NCI-H2107 treated with DMSO at 0.1 percent for 48 hours (cell line): Measurements from ENCODE around the gene NACAD.

Source experiments
- DNase-seq: peaks from one replicate; lab custom pipeline; 2025; ENCODE audit not compliant: unreplicated experiment; lab: John Stamatoyannopoulos, UW

The NACAD gene

DNA sequence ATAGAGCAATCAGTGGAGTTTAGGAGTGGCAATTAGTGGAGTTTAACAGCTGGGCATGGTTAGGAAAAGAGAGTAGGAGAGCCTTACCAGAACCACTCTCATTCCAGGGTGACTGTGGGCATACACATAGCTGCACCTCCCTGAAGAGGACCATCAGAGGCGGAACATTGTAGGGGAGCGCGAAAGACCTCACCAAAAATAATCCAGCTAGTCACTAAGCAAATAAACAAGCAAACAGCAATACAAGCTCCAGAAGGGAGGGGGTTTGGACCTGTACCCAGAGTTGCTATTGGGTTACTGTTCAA, 4.1 kb upstream of the NACAD start:
- no peak for DNase-seq

- DNase-seq, result no peak
Measured at GRCh38 chr7:45092100-45092930, 3.5 kb upstream of the NACAD start.

DNA sequence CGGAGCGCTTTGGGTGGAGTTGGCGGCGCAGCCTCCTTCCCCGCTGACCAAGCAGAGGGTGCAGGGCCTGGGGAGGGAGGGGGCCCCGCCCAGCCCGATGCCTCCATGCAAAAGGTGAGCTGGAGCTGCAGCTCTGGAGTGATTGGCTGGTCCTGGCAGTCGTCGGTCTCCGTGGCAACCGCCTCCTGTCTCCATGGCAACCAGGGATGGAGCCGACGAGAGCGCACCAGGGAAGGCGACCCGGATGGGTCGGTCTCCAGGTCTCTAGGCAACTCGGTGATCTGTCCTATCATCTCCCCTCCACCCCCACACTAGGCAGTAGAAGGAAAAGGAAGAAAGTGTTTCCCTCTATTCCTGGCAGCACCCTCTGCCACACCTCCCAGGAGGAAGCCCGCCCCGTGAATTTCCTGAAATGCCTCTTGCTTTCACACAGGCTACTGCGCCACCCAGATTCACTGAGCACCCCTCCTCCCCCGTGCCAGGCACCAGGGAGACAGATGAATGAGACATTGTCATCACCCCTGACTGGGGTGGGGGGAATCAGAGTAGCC, 647 bp upstream of the NACAD start:
- DNase-seq, result peak; percentile 17

- DNase-seq, result no peak
Measured at GRCh38 chr7:45088146-45088701, 545 bp downstream of the NACAD start.

- DNase-seq, result no peak
Measured at GRCh38 chr7:45087301-45088145, 1.2 kb downstream of the NACAD start.

- no peak for DNase-seq
Measured at GRCh38 chr7:45086331-45087065, 2.3 kb downstream of the NACAD start.

DNA sequence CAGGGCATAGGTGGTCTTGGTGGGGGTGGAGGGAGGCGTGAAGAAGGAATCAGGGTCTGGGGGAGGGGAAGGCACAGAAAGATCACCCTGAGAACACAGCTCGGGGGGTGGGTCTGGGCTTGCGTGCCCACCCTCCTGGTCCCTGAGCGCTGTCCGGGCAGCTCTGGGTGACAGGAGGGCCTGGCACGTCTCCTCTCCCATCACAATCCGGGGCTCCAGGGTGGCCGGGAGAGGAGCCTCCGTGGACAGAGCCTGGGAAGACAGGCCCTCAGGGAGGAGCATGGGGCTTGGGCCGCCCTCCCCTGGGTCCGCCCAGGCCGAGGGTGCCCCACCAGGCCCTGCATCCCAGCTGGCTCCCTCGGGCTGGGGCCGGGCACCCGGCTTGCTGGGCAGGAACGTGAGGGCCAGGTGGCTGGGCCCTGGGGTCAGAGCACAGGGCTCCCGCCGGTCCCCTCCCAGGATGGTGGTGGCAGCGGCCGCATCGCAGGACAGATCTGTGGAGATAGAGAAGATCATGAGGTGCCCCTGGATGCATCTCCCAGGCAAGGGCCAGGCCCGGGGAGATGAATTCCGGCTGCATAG, 3.1 kb downstream of the NACAD start:
- no peak for DNase-seq

GRCh38 chr7:45084901-45085618, 3.7 kb downstream of the NACAD start:
- DNase-seq, result no peak

GRCh38 chr7:45084336-45084735, 4.4 kb downstream of the NACAD start:
- no peak for DNase-seq

GRCh38 chr7:45082831-45083331, 5.9 kb downstream of the NACAD start:
- no peak for DNase-seq

DNA sequence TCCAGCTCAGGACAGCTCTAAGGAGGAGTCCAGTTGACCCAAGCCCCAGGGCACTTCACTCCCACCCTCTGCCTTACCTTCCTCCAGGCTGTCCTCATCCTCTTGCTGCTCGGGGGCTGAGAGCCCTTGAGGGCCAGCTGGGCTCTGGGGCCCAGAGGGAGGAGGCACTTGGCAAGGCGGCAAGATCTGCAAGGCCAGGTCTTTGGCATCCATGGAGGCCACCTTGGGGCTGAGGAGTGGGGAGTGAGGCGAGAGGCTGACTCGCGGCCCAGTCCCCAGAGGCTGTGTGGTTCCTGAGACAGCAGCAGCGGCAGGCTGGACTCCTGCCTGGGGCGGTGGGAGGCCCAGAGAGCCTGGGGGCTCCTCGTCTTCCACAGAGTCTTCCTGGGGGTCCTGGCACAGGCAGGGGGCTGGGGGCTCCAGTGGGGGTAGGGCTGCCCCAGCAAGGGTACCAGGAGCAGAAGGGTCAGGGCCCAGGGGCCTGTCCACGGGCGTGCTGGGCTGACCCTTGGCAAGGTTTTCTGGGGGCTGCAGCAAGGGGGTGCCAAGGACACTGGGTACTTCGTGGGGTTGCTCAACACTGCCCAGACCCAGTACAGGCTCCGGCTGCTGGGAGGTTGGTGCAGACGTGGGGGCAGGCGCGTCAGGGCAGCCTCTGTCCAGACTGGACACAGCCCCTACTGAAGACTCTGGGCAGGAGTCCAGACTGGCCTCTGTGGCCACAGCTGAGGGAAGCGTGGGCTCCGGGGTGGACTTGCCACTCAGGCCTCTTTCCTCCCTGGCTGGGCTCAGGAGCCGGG, 6.5 kb downstream of the NACAD start:
- DNase-seq, result no peak

DNA sequence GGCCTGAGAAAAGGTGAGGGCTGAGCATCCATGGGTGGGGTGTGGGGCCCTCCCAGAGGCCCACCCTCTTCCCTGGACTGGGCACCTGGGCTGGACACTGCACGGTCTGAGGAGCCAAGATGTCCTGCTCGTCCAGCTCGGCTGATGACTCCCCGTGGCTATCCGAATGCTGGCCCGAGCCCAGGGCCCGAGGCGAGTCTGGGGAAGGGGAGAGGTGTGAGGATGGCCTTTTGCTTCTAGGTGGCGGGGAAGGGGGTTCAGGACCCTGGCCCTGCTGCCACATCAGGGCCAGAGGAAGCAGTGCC, 7.1 kb downstream of the NACAD start:
- no peak for DNase-seq

GRCh38 chr7:45080958-45081669, 7.7 kb downstream of the NACAD start:
- no peak for DNase-seq

- DNase-seq, result no peak
Measured at GRCh38 chr7:45080265-45080957, 8.4 kb downstream of the NACAD start.

DNA sequence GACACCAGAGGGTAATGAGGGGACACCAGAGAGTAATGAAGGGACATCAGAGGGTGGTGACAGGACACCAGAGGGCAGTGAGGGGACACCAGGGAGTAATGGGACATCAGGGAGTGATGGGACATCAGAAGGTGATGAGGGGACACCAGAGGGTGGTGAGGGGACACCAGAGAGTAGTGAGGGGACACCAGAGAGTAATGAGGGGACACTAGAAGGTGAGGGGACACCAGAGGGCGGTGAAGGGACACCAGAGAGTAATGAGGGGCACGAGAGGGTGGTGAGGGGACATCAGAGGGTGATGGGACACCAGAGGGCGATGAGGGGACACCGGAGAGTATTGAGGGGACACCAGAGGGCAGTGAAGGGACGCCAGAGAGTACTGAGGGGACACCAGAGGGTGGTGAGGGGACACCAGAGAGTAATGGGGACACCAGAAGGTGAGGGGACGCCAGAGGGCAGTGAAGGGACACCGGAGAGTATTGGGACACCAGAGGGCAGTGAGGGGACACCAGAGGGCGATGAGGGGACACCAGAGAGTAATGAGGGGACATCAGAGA, 10.6 kb downstream of the NACAD start:
- DNase-seq, result no peak

GRCh38 chr7:45077579-45077978, 11.2 kb downstream of the NACAD start:
- DNase-seq, result no peak

DNA sequence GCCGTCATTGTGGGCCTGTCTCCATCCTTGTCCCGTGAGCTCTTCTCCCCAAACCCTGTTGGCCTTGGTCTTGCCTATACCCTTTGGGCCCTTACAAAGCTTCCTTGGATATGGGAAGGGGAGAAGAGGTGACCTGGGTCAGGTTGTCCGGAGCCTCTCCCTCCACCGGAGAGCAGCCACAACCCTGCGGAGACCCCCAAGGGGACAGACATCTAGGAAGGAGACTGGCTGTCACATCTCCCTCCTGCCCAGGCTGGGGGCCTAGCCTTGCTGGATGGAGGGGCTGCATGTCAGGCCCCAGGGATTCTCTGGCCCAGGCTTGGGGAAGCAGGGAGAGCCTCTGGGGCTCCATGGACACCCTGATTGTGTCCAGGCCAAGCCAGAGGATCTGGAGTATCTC, 11.8 kb downstream of the NACAD start:
- DNase-seq, result no peak
